GM13977 (cell line): ENCODE data around the gene WDR20.

Source experiments
- DNase-seq: peaks from one replicate; pipeline ENCODE4 v3.0.0; 2012; ENCODE audit warnings: low spot score
- CTCF ChIP-seq: IDR thresholded peaks from 2 replicates; pipeline ENCODE4 v1.5.1; 2012; ENCODE audit warnings: mild to moderate bottlenecking, control low read depth; ENCODE audit not compliant: insufficient read depth; ENCODE audit errors: extremely low read depth, missing control alignments
- in situ Hi-C: fragments of 300-500 bp; cut with MboI; formaldehyde crosslinking; loops from one replicate; pipeline ENCODE4 v1.12.0; 2022; ENCODE audit warnings: low sequenced_read_pairs, low pct_unique_long_range_greater_than_20kb, mixed read lengths, inconsistent platforms; ENCODE audit not compliant: unreplicated experiment

WDR20 gene

DNA sequence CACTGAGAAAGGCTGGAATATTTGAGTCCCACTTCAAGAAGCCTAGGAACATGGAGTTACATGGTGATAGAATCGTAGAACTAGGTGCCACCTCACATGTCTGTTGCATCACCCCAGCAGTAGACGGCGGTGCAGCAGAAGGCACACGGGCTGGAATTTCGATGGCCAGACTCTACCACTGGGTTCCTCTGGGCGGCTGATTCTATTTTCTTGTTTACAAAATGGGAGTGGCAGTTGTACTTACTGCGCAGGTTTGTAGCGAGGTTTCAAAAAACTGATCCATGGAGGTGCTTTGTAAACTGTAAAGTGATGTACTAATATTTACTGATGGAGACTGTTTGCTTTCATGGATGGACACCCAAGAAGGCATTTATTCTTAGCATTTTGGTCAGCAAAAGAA, 45.7 kb downstream of the WDR20 start:
- no peak for TF ChIP-seq CTCF
- no peak for DNase-seq
- in situ Hi-C loops, result no loop called here

DNA sequence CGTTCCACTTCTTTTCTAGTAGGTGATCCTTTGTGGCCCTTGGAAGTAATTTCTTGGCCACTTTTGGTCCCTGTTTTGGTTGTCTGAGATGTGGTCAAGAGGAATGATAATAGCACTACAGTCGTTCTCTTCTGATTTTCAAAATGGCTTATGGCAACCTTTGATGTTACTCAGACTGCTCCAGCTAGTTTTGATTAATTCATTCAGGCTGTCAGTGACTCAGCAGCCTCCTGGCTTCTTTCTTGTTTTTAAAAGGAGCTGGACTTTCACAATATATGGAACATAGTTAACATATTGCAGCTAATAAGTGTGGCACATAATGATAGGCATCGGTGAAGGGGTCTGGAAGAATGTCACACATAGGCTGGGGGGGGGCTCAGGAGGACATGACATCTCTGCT, 47.3 kb downstream of the WDR20 start:
- in situ Hi-C loops, result no loop called here
- no peak for TF ChIP-seq CTCF
- DNase-seq, result no peak

GRCh38 chr14:102187568-102188001, 47.9 kb downstream of the WDR20 start:
- in situ Hi-C loops, result no loop called here
- TF ChIP-seq CTCF, result no peak
- DNase-seq, result no peak

GRCh38 chr14:102188187-102188586, 48.5 kb downstream of the WDR20 start:
- no peak for TF ChIP-seq CTCF
- no peak for DNase-seq
- in situ Hi-C loops, result no loop called here

GRCh38 chr14:102189874-102190273, 50.2 kb downstream of the WDR20 start:
- in situ Hi-C loops, result no loop called here
- no peak for TF ChIP-seq CTCF
- no peak for DNase-seq

DNA sequence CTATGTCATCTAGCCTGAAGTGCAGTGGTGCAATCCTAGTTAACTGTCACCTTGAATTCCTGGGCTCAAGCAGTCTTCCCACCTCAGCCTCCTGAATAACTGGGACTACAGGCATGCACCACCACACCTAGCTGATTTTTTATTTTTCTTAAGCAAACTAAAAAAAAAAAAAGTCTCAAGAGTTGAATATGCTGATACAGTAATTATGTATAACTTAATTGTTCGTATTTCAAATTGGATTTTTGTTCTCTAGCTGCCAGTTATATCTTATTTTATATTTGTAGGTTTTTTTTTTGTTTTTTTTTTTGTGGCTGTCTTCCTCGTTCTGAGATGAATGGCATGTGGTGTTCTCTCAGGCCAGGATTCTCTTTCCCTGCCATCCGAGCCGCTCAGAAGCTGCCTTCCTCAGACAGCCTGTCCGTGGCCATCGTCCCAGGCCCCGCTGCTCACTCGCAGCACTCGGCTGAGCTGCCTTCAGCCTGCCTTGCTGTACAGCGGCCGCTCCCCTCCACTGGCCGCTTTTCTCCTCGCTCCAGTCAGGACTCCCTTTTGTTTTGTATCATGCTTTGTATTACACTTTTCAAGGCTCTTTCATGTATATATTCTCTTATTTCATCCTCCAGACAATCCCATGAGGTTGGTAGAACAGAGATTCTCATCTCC, 53.3 kb downstream of the WDR20 start:
- no peak for TF ChIP-seq CTCF
- no peak for DNase-seq
- in situ Hi-C loops, result no loop called here
